ENCODE measurements around the gene TIMP4.

Gene TIMP4

GRCh38 chr3:12158387-12159226 lies at the start of gene TIMP4:
Gene TIMP4, minus strand, starts transcription at chr3:12158912. Its CDS starts 72 bp downstream, at chr3:12158840.
- no peak for DNase-seq

DNA sequence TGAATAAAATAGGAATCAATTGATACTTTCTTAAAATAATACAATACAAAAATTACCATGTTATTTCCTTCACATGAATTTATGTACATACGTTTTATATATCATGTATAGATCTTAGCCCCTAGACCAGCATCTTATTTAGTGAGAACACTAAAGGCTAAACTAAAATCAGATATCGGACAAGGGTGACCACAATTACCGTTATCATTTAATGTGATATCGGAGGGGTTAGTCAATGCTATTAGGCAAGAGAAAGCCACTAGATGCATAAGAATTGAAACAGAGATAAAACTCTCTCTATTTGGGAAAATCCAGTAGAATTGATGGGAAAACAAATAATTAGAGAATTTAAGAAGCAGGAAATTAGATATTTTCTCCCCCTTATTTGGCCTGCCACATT lies 46.5 kb upstream of the TIMP4 start:
- DNase-seq = no peak

GRCh38 chr3:12201813-12202212 lies 43.1 kb upstream of the TIMP4 start:
- no peak for DNase-seq

DNA sequence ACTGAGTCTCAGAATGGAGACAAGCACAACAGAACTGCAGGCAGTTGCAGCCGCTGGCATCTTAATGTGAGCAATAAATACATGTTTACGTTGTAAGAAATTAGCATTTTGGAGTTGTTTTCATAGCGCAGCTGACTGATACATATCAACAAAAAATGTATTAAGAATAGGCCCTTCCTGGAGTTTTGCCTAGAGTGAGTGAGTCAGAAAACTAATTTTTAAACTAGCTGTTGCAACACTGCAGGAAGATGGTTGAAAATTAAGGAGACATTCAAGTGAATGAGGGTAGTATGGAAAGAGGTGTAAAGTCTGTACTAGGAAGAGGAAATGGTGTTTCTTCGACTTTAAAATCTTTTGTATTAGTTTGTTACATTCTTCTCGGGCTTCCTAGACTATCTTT lies 39.6 kb upstream of the TIMP4 start:
- no peak for DNase-seq

- DNase-seq = no peak
These were observed 38.8 kb upstream of the TIMP4 start for GRCh38 chr3:12197475-12197874.

DNA sequence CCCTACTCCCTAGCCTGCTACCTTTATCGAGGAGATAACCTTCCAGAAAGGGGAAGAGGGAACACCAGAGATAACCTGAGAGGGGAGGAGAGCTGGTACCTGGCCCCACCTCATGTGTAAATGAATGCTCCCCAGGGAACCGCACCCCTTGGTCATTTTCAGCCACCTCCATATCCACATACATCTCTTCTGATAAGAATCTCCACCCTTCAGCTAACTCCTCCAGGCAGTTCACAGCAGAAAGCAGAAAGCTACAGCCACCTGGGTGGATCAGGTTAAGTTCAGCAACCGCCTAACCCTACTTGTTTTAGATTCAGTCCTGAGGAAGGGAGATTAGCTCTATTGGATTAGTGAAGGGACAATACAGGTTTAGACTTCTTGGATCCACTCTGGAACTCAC lies 38.0 kb upstream of the TIMP4 start:
- DNase-seq = no peak

GRCh38 chr3:12195231-12195630 lies 36.5 kb upstream of the TIMP4 start:
- DNase-seq = no peak

DNA sequence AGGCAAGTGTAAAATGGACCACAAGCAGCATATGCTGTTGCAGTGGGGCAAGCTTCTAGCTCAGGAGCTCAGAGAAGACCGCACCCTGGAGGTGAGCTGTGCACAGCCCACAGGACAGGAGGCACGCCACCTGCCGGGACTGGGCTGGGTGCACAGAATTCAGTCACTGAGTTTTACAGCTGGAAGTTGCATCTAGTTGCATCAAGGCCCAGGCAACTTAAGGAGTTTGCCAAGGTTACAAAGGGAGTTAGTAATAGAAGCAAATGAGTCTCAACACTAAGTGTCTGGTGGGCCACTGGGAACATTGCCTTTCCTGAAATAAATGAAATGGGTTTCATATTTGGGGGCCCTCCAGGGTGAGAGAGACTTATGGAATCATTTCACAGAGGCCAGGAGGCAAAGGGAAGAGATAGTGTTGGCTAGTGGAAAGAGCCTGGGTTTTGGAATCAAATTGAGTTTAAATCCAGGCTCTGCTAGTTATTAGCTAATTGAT lies 36.0 kb upstream of the TIMP4 start:
- DNase-seq = no peak

DNA sequence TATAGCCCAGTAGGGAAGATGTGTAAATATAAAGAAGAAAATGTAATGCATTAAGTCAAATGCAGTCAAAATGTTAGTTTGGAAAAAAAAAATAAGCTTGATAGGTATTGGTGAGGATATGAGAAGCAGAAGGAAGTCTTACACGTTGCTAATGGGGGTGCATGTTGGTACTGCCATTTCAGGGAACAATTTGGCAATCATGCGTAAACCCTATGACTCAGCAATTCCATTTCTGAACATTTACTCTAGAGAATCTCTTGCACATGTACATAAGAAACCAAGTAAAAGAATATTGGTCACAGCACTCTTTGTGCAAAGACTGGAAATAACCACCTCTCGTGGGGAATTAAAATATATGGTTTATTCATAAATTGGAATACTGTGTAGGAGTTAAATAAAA lies 35.5 kb upstream of the TIMP4 start:
- DNase-seq = no peak

- DNase-seq = no peak
These were observed 34.9 kb upstream of the TIMP4 start for GRCh38 chr3:12193485-12194165.

- DNase-seq = no peak
These were observed 34.2 kb upstream of the TIMP4 start for GRCh38 chr3:12192655-12193484.

DNA sequence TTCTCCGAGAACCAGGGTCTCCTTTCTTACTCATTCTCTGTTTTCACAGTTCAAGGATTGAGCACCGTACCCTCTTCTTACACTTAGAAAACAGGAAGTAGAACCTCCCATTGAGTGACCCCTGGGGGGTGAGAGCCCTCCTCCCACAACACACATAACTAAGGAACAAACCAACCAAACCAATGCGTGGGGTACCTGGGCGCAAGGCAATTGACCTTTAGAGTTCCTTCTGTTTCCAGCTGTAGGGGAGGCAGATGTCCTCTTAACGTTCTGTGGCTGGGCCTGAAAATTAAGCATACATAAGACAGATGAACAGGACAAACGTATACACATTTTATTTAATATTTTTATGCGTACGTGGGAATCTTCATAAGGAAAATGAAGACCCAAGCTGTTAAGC lies 33.5 kb upstream of the TIMP4 start:
- no peak for DNase-seq

- no peak for DNase-seq
These were observed 32.8 kb upstream of the TIMP4 start for GRCh38 chr3:12191559-12191958.

DNA sequence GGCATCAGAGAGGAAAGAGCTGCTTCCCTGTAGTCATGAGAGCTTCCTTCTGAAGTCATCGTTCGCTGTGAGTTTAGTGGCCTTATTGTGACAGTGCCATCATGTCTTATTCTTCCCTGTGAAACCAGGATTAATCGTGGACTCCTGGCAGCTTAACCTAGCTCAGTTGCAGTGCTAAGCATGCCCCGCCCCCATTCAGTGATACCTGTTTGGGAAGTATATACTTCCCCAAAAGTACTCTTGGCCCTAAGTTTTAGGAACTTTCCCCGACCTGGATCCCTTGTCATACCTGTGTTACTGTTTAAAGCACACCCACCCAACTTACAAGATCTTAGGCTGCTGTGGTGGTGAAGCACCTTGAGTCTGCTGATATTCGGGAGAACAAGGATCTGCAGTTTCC lies 32.1 kb upstream of the TIMP4 start:
- no peak for DNase-seq

GRCh38 chr3:12190221-12190807 lies 31.6 kb upstream of the TIMP4 start:
- DNase-seq = no peak

DNA sequence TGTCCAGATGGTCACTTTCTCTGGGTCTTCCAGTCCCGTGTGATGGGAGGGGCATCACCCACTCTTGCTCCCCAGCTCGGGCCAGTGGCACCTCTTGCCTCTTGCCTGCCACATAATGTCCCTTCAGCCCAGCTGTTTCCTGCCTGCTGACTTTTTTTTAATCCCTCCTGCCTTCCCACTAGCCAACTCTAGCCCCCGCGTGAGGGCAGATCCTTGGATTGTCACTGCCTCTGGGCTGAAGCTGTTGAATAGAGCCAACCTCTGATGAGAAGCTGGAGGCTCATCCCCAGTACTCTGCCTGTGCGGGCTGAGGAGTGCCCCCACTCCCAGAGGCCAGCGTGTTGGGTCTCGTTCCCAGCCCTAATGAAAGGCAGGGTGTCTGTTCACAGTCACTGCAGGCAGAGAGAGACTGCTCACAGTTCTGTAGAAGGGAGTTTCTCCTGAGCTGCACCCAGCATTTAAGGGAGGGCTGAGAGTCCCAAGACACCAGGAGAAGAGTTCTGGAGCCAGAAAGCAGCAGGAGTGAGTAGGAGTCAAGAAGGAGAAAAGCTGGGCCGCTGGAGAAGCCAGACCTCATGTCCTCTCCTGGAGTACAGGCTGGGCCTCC lies 30.1 kb upstream of the TIMP4 start:
- DNase-seq = no peak

- DNase-seq = no peak
These were observed 29.6 kb upstream of the TIMP4 start for GRCh38 chr3:12188328-12188648.

- DNase-seq = peak; percentile 5
These were observed 29.0 kb upstream of the TIMP4 start for GRCh38 chr3:12187448-12188327.

DNA sequence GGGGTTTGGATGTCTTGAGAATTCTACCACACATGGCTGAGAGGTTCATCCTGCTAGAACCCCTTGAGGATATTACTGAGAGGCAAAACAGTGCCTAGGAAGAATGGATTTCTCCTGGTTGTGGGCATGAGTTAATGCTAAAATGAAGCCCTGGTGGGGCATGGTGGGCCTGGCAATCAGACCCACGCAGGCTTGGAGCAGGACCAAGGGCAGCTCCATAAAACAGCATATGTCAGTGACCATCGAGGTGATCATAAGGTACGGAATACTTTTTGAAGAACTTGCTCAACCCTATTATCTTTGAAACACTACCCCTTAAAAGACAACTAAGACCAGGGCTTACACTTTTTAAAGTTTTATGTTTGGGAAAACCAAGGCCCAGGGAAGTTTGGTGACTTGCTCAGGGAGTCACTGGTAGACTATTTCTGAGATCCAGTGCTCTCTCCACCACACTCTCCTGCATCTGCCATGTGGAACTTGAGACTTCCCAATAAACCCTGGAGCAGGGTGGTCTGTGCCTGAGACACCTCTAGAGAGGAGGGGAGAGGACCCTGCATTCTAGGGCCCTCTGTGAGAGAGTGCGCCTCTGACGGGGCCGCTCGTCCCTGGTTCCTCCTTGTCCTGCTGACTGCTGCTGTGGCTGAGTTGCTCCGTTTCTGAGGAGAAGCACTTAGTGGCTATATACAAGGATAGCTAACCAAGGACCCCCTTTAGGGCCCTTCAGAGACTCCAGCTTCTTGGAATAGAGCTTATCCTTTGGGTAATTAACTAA lies 28.0 kb upstream of the TIMP4 start:
- DNase-seq = no peak

GRCh38 chr3:12186046-12186445 lies 27.3 kb upstream of the TIMP4 start:
- DNase-seq = no peak

GRCh38 chr3:12185172-12185710 lies 26.5 kb upstream of the TIMP4 start:
- DNase-seq = no peak
